HAP-1 (cell line): ENCODE data around the gene STK38.

Experiments
- DNase-seq, 2 experiments: peaks; one replicate each; pipeline ENCODE4 v3.0.0-alpha.2; 2016 to 2020; ENCODE audit warnings: low spot score in 2 of 2
- H3K27me3 ChIP-seq: fragments of 250-450 bp; sonication (Bioruptor Pico); 2 replicates; pipeline ENCODE4 v1.5.1; 2020; ENCODE audit warnings: low read depth, mild to moderate bottlenecking, moderate library complexity
- H3K36me3 ChIP-seq: fragments of 250-450 bp; sonication (Bioruptor Pico); replicated peaks from 2 replicates; pipeline ENCODE4 v1.5.1; 2020; ENCODE audit warnings: mild to moderate bottlenecking
- H3K4me1 ChIP-seq: fragments of 250-450 bp; sonication (Bioruptor Pico); 2 replicates; pipeline ENCODE4 v1.5.1; 2020; ENCODE audit warnings: mild to moderate bottlenecking
- H3K4me3 ChIP-seq: fragments of 250-450 bp; sonication (Bioruptor Pico); 2 replicates; pipeline ENCODE4 v1.5.1; 2020; ENCODE audit warnings: mild to moderate bottlenecking, moderate library complexity
- H3K9me3 ChIP-seq: fragments of 250-450 bp; sonication (Bioruptor Pico); 2 replicates; pipeline ENCODE4 v1.5.1; 2020; ENCODE audit warnings: mild to moderate bottlenecking, moderate library complexity
- in situ Hi-C: fragments of 300-500 bp; cut with MboI; formaldehyde crosslinking; loops from 3 replicates; pipeline ENCODE4 v1.14.3; 2020; ENCODE audit warnings: low sequenced_read_pairs, inconsistent platforms, mixed read lengths

STK38 gene

DNA sequence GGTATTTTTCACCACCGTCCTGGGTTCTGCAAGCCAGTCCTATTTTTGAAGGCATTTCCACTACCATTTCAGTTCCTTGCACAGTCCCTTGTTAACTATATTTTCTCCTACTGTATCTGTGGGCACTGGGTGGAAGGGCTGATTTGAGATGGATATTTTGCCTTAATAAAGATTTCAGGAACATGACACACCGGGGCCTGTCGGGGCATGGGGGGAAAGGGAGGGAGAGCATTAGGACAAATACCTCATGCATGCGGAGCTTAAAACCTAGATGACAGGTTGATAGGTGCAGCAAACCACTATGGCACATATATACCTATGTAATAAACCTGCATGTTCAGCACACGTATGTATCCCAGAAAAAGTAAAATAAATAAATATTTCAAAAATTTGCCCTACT is 22.4 kb downstream of the STK38 start:
- Histone ChIP-seq H3K9me3 (no peaks in the 10 kb centered on the region), H3K36me3 (peaks cover 34% of the 10 kb centered on the region), H3K4me1 (no peaks in the 10 kb centered on the region), H3K27me3 (no peaks in the 10 kb centered on the region), H3K4me3 (no peak overlapping the region)
- in situ Hi-C loops = no loop called here
- no peak for DNase-seq

DNA sequence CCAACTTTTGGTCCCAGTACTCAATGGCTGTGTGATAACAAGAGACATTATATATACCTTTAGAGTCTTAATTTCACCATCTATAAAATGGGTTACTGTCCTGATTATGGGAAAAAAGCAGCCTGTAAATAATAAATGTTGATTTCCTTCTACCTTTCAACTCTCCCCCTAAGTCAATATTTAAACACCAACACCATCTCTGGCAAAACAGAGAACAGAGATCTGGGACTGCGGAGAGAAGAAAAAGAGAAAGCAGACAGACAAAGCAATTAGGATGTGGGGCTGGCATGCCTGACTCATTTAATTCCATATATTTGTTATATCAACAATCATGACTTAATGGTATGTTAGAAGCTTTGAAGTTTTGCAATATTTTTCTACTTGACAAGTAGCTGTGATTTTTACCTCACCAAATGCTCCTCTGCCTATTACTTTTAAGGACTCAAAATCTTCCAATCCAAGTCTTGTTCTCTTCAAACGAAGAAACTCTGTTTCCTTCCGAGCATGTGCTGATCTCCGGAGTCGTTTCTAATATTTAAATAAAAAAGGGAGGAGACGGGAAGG is 23.3 kb downstream of the STK38 start:
- no peaks in the 10 kb centered on the region for H3K4me1 ChIP-seq
- peaks cover 35% of the 10 kb centered on the region for H3K36me3 ChIP-seq
- in situ Hi-C loops = no loop called here
- no peak for DNase-seq
- H3K9me3 ChIP-seq = no peaks in the 10 kb centered on the region
- no peak overlapping the region for H3K4me3 ChIP-seq
- H3K27me3 ChIP-seq = no peaks in the 10 kb centered on the region

DNA sequence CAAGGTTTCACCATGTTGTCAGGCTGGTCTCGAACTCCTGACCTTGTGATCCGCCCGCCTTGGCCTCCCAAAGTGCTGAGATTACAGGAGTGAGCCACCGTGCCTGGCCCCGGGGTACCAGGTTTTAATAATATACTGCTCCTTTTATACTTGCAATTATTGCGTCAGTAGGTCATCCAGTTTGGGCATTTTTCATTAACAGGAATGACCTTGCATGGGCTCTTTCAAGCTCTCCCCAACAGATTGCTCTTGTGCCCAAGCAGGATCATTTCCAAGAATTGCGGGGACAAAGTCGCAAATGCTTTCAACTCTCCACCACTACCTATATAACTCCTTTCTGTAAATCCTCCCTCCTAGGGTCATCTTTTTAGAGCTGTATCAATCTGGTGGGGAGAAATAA is 23.8 kb downstream of the STK38 start:
- H3K36me3 ChIP-seq = peaks cover 36% of the 10 kb centered on the region
- in situ Hi-C loops = no loop called here

DNA sequence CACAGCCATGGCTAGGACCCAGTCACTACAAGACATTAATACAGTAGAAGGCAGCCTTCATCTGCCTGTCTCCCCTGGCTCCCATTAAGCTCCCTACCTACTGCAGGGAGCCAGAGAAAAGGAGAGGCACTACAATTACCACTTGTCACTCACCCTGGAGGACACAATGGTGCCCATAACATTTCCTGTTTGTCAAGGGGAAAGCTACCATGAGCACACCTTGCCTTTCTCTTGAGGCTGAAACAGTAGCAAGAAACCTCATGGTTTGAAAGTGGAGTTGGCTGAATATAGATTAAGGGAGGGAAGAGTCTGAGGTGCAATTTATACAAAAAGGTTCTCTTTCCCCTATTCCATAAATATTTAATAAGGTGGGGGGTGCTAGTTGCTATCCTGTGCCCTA is 27.9 kb downstream of the STK38 start:
- in situ Hi-C loops = no loop called here
- Histone ChIP-seq H3K4me1 (peaks cover 10% of the 10 kb centered on the region), H3K27me3 (no peaks in the 10 kb centered on the region), H3K9me3 (no peaks in the 10 kb centered on the region), H3K4me3 (no peak overlapping the region), H3K36me3 (peaks cover 45% of the 10 kb centered on the region)
- no peak for DNase-seq

More for the DNA sequence above, 23.8 kb downstream of the STK38 start:
- DNase-seq = no peak
- Histone ChIP-seq H3K9me3 (no peaks in the 10 kb centered on the region), H3K4me3 (no peak overlapping the region), H3K27me3 (no peaks in the 10 kb centered on the region), H3K4me1 (no peaks in the 10 kb centered on the region)

DNA sequence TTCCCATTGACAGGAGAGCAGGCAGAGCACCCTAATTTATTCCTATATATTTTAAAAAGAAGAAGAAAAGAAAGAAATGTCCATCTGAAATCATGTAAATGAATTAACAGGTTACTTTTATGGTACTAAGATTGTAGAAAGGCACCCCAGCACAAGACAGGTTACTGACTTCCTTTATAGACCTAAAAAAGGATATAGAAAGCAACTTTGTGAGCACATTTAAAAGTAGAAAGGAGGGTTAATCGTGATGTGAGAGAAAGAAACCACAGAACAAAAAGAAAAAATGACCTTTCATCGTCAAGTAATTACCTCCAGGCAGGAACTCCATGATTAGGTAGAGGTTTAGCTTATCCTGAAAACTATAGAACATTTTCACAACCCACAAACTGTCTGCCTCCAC is 29.9 kb downstream of the STK38 start:
- H3K9me3 ChIP-seq = no peaks in the 10 kb centered on the region
- peaks cover 38% of the 10 kb centered on the region for H3K36me3 ChIP-seq
- H3K27me3 ChIP-seq = no peaks in the 10 kb centered on the region
- DNase-seq = no peak
- no peak overlapping the region for H3K4me3 ChIP-seq
- in situ Hi-C loops = no loop called here
- peaks cover 10% of the 10 kb centered on the region for H3K4me1 ChIP-seq

DNA sequence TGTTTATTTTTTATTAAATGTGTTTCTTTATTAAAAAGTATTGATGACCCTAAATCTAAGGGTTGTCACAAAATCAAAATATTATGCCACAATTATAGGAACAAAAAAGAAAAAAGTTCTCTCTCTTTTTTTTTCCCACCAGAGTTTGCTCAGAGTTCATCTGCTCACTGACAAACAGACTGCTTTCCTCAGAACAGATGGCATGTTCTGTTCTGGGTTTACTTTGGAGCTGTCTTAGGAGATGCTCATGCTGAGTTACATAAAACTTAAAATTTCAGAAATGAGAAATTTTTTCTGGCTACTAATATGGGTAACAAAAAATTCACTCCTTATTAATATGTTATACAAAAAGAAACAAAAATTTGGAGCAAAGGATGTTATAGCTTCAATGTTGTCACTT is 30.3 kb downstream of the STK38 start:
- no peak for DNase-seq
- no peaks in the 10 kb centered on the region for H3K27me3 ChIP-seq
- H3K36me3 ChIP-seq = peaks cover 38% of the 10 kb centered on the region
- H3K4me1 ChIP-seq = peaks cover 10% of the 10 kb centered on the region
- in situ Hi-C loops = no loop called here
- no peaks in the 10 kb centered on the region for H3K9me3 ChIP-seq
- no peak overlapping the region for H3K4me3 ChIP-seq

DNA sequence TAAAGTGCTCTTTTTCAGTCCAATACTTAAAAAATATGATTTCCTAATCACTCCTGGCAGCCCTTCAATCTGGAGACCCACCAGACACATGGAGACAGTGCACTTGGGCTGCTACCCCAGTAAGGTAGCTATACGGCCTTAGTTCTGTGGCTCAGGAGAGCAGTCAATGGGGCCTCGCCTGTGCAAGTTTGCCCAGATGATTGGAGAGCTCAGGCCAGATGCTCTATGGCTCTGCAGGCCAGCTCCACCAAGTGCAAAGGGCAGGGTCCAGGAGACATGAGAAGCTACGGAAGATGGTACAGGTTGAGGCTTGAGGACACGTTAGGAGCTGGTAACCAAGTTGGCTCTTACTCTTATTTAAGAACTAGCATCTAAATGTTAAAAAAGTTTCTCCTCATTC is 30.7 kb downstream of the STK38 start:
- in situ Hi-C loops = no loop called here
- no peak for DNase-seq
- H3K36me3 ChIP-seq = peaks cover 35% of the 10 kb centered on the region

DNA sequence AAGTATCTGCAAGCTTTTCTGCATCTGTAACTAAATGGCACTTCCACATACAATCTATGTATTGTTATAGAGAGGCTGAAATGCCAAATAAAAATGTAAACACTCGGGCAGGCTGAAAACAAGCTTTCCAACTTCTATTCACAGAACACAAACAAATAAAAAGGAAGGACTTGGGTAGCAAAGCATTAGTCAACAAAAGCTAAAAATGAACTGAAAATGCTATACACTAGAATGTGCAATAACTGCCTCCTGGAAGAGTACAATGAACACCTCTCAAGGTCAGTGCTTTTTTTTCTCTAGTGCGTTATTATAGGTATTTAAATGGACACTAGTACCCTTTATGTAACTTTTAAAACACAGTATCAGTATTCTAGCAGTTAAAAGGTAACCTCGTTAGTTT is 31.4 kb downstream of the STK38 start:
- H3K9me3 ChIP-seq = no peaks in the 10 kb centered on the region
- no peak for DNase-seq
- in situ Hi-C loops = no loop called here
- H3K36me3 ChIP-seq = peaks cover 29% of the 10 kb centered on the region
- H3K27me3 ChIP-seq = no peaks in the 10 kb centered on the region
- no peak overlapping the region for H3K4me3 ChIP-seq
- peaks cover 10% of the 10 kb centered on the region for H3K4me1 ChIP-seq

More for the DNA sequence above, 30.7 kb downstream of the STK38 start:
- Histone ChIP-seq H3K9me3 (no peaks in the 10 kb centered on the region), H3K4me3 (no peak overlapping the region), H3K4me1 (peaks cover 10% of the 10 kb centered on the region), H3K27me3 (no peaks in the 10 kb centered on the region)

DNA sequence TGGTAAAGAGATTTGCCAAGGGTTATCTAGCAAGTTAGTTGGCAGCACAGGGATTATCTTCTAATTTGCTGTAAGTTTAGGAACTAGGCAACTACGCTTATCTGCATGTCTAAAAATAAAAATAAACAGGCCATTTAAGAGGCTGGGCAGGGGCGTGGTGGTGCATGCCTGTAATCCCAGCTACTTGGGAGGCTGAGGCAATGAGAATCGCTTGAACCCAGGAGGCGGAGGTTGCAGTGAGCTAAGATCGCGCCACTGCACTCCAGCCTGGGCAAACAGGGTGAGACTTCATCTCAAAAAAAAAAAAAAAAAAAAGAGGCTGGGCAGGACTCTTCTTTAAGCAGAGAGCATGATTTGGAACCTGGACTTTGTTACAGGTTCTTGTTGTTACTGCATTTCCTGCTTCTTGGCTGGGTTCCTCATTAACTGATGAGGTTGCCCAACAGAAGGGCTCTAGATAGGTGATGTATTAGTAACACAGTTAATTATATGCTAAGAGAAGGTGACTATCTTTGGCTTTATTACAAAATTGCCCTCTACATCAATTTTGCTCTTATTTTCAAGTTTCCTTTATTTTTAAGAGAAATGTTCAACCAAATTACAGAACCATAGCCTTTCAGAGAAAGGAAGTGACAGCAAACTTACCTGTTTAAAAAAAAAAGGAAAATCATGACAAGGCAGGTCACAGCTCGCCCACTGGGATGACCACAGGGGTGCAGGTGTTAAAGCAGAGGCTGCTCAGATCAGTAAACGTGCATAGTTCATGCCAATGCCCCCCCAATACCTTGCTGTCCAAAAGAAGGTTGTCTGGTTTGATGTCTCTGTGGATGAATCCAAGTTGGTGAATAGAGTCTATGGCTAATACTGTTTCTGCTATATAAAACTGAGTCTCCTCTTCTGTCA is 32.5 kb downstream of the STK38 start:
- no peaks in the 10 kb centered on the region for H3K9me3 ChIP-seq
- H3K27me3 ChIP-seq = no peaks in the 10 kb centered on the region
- peaks cover 10% of the 10 kb centered on the region for H3K4me1 ChIP-seq
- H3K4me3 ChIP-seq = no peak overlapping the region
- peaks cover 22% of the 10 kb centered on the region for H3K36me3 ChIP-seq
- in situ Hi-C loops = no loop called here
- no peak for DNase-seq

DNA sequence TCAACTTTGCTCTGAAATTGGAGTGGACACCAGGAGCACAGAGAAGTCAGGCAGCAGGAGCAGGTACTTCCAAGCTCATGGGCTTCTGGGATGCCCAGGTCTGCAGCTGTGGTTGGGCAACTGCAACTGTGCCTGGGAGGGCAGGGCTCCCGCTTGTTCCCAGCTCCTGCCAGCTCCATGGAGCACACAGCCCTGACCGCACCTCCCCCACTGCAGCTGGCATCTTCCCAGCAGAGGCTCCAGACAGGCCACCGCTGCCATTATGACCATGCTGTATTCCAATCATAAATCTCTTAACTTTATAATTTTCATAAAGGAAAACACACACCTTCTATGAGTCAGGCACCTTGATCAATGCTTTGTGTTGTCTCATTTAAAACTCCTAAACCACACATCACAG is 36.9 kb downstream of the STK38 start:
- no peaks in the 10 kb centered on the region; the same call in 1 of the 2 replicates for H3K4me1 ChIP-seq
- H3K9me3 ChIP-seq = no peaks in the 10 kb centered on the region
- DNase-seq = no peak
- H3K4me3 ChIP-seq = no peak overlapping the region
- H3K36me3 ChIP-seq = peaks cover 20% of the 10 kb centered on the region
- in situ Hi-C loops = no loop called here
- H3K27me3 ChIP-seq = no peaks in the 10 kb centered on the region

DNA sequence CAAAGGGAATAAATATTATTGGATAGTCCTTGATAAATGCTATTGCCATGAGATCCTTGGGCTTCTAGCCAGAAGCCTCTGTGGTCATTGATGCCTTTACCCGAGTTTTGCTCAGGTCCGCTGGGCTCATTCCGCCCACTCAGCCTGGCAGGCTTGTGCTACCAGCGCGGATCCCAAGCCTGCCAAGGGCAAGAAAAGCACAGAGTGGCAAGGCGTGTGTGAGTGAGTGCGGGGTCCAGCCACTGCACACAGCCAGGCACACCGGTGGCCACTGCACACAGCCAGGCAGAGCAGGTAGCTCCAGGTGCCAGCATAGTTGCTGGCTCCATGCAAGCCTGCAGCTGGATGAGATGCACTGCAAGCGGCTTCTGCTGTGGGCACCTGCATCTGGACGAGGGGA is 38.7 kb downstream of the STK38 start:
- DNase-seq = no peak
- in situ Hi-C loops = no loop called here
- no peaks in the 10 kb centered on the region for H3K9me3 ChIP-seq
- peaks cover 18% of the 10 kb centered on the region for H3K36me3 ChIP-seq
- H3K4me1 ChIP-seq = no peaks in the 10 kb centered on the region
- no peaks in the 10 kb centered on the region for H3K27me3 ChIP-seq
- H3K4me3 ChIP-seq = no peak overlapping the region

DNA sequence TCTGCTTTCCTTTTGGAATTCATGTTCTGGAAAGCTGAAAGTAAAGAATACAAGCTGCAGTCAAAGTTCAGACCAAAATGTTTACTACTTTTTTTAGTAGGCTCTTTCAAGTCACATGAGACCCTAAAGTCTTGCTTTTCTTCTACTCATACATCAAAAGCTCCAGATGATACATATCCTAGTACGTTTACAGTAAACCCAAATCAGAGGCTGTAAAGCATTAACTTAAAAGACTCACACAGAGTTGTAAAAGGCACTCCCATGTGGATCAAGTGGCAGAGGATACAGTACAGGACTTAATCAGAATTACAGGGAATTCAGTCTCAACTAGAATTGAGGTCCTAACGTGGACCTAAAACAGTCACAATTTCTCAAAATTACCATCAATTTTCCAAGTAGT is 40.7 kb downstream of the STK38 start:
- Histone ChIP-seq H3K4me3 (no peak overlapping the region), H3K36me3 (peaks cover 15% of the 10 kb centered on the region), H3K4me1 (no peaks in the 10 kb centered on the region), H3K9me3 (no peaks in the 10 kb centered on the region), H3K27me3 (no peaks in the 10 kb centered on the region)
- in situ Hi-C loops = no loop called here
- no peak for DNase-seq

DNA sequence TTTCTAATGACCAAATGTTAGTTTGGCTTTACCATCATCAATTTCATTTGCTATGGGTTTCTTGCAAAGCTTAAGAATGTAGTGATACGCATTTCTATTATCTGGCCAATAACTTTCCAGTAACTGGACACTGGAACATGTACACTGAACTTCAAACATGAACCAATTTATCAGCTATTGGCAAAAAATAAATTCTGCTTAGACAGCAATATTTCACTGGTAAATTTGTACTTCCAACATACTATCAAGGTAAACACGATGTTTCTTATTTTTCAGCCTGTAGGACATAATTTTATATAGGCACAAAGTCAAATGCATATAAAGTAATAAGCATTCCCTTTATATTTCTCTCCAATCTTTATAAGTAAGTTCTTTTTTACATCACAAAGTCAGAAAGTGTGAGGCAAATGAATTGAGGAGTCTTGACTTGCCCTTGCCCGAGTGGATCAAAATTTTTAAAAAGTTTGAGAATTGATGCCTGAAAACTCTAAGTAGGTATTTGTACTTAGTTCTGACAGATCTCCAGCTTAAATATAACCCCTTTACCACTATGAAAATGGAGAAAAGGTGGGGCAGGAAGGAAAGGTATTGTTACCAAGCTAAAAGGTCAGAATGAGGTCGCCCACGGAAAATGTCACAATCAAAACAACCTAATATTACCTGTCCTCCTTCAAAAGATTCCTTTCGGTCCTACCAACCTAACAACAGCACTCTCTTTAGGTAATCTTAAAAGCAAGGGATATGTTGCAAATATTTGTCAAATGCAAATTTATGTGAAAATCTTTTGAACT is 41.3 kb downstream of the STK38 start:
- no peak for DNase-seq
- H3K36me3 ChIP-seq = peaks cover 15% of the 10 kb centered on the region
- H3K4me3 ChIP-seq = no peak overlapping the region
- H3K9me3 ChIP-seq = no peaks in the 10 kb centered on the region
- in situ Hi-C loops = no loop called here
- no peaks in the 10 kb centered on the region for H3K4me1 ChIP-seq
- H3K27me3 ChIP-seq = no peaks in the 10 kb centered on the region

DNA sequence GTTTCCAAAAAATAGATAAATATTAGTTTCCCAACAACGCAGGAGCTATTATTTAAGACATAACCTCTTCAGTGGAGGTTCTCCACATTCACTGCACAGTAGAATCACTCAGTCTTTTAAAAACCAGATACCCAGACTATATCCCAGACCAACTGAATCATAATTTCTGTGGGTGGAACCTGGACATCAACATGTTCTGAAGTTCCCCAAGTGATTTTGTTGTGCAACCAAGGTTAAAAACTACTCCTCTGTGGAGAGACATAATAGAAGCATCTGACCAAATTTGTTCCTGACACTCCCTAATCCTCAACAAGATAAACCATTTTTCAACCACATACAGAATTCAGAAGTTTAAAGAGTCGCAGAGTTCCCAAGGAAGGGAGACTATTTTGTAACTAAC is 42.3 kb downstream of the STK38 start:
- in situ Hi-C loops = no loop called here
- H3K36me3 ChIP-seq = peaks cover 15% of the 10 kb centered on the region
- H3K9me3 ChIP-seq = no peaks in the 10 kb centered on the region
- no peaks in the 10 kb centered on the region for H3K4me1 ChIP-seq
- H3K27me3 ChIP-seq = no peaks in the 10 kb centered on the region
- DNase-seq = no peak
- no peak overlapping the region for H3K4me3 ChIP-seq
